A673 (cell line): ENCODE data around the gene NEK9. TPM values are rescaled to one million over a fixed set of nuclear protein-coding genes. Genes with fewer than 3 reads are reported as not detected.

ENCODE experiments used
- Bru-seq: library from RNA; stranded (reverse); fragments of 400-500 nt; gene quantifications from one replicate; lab custom pipeline; 2021; lab: Mats Ljungman, UMichigan
- BruChase-seq, 2 experiments: library from RNA; stranded (reverse); fragments of 400-500 nt; gene quantifications; one replicate each; lab custom pipeline; 2021; lab: Mats Ljungman, UMichigan
- BruUV-seq: library from RNA; stranded (reverse); fragments of 400-500 nt; replicated peaks from 2 replicates; lab custom pipeline; 2021; lab: Mats Ljungman, UMichigan
- CTCF ChIA-PET: fragments of 300-600 bp; sonication (Branson Sonifier 250); formaldehyde crosslinking; loops from one replicate; lab custom pipeline; 2022; ENCODE audit warnings: antibody characterized with exemption; lab: Charles Lee
- POLR2A ChIA-PET: fragments of 300-600 bp; sonication (Branson Sonifier 250); formaldehyde crosslinking; loops from one replicate; lab custom pipeline; 2022; ENCODE audit warnings: antibody characterized with exemption; ENCODE audit not compliant: low non-redundant PET; lab: Charles Lee
- DNase-seq: peaks from one replicate; pipeline ENCODE4 v3.0.0-alpha.2; 2015; ENCODE audit warnings: low spot score
- H3K27ac ChIP-seq: fragments of 200-600 bp; sonication (generic); 2 replicates; pipeline ENCODE4 v1.5.1; 2016; ENCODE audit warnings: mixed run types, low read depth, mild to moderate bottlenecking, mixed read lengths, antibody characterized with exemption, low read length; ENCODE audit not compliant: poor library complexity, severe bottlenecking
- H3K27me3 ChIP-seq: fragments of 200-600 bp; sonication (generic); replicated peaks from 2 replicates; pipeline ENCODE4 v1.6.1; 2017; ENCODE audit warnings: mixed run types, low read depth, mild to moderate bottlenecking, mixed read lengths, antibody characterized with exemption, low read length; ENCODE audit not compliant: insufficient read depth, poor library complexity
- H3K36me3 ChIP-seq: fragments of 200-600 bp; sonication (generic); 2 replicates; pipeline ENCODE4 v1.6.1; 2016; ENCODE audit warnings: mixed run types, mild to moderate bottlenecking, mixed read lengths, antibody characterized with exemption, low read length; ENCODE audit not compliant: insufficient read depth, poor library complexity, severe bottlenecking
- H3K4me1 ChIP-seq: fragments of 200-600 bp; sonication (generic); 2 replicates; pipeline ENCODE4 v1.6.1; 2017; ENCODE audit warnings: mixed run types, mild to moderate bottlenecking, mixed read lengths, antibody characterized with exemption, low read length; ENCODE audit not compliant: insufficient read depth, poor library complexity, severe bottlenecking
- H3K4me3 ChIP-seq: fragments of 200-600 bp; sonication (generic); 2 replicates; pipeline ENCODE4 v1.5.1; 2016; ENCODE audit warnings: low read depth, mixed run types, mild to moderate bottlenecking, mixed read lengths, low read length; ENCODE audit not compliant: poor library complexity, severe bottlenecking
- H3K9me3 ChIP-seq: fragments of 200-600 bp; sonication (generic); 2 replicates; pipeline ENCODE4 v1.6.1; 2016; ENCODE audit warnings: mixed run types, low read depth, mild to moderate bottlenecking, mixed read lengths, antibody characterized with exemption, low read length; ENCODE audit not compliant: poor library complexity, severe bottlenecking
- EZH2 ChIP-seq: fragments of 200-600 bp; sonication (generic); IDR thresholded peaks from 2 replicates; pipeline ENCODE4 v1.6.1; 2017; ENCODE audit warnings: borderline replicate concordance, low read depth, mild to moderate bottlenecking, mixed read lengths, antibody characterized with exemption, low read length; ENCODE audit not compliant: poor library complexity, severe bottlenecking
- intact Hi-C: fragments of 100-400 bp; cut with micrococcal nuclease; formaldehyde crosslinking; loops from one replicate; pipeline ENCODE4 v1.10.0; 2022; ENCODE audit not compliant: unreplicated experiment
- long read RNA-seq: library from polyadenylated mRNA; stranded (forward); transcript quantifications from one replicate; pipeline ENCODE4 v2.0.0, GENCODE V29; 2022
- total RNA-seq: library from RNA; stranded (reverse); gene quantifications from 2 replicates; pipeline ENCODE4 v1.2.3, GENCODE V29; 2021
- TF ChIP-seq, protein P1 (sequence below): fragments of 300-800, 200-600 bp; sonication (generic); conservative IDR thresholded peaks from 2 replicates; pipeline ENCODE4 v1.5.1; 2017; ENCODE audit warnings: low read depth, mild to moderate bottlenecking, antibody characterized with exemption, low read length, moderate library complexity, mixed read lengths

Gene NEK9
- 75.8 and 76.1 TPM in 2 replicates for total RNA-seq
- Bru-seq, nascent RNA: percentile 81 among the genes with signal in this experiment
- BruChase-seq, experiment 1, labeled RNA remaining after a 2-hour chase: percentile 79 among the genes with signal in this experiment
- percentile 86 among the genes with signal in this experiment for BruChase-seq, experiment 2, labeled RNA remaining after a 6-hour chase
- long read RNA-seq, full-length matches to known transcripts: 7 of 49 reads
- long read RNA-seq, partial matches to known transcripts: 6 of 49 reads
- long read RNA-seq, other reads (novel, unspliced or antisense): 36 of 49 reads

DNA sequence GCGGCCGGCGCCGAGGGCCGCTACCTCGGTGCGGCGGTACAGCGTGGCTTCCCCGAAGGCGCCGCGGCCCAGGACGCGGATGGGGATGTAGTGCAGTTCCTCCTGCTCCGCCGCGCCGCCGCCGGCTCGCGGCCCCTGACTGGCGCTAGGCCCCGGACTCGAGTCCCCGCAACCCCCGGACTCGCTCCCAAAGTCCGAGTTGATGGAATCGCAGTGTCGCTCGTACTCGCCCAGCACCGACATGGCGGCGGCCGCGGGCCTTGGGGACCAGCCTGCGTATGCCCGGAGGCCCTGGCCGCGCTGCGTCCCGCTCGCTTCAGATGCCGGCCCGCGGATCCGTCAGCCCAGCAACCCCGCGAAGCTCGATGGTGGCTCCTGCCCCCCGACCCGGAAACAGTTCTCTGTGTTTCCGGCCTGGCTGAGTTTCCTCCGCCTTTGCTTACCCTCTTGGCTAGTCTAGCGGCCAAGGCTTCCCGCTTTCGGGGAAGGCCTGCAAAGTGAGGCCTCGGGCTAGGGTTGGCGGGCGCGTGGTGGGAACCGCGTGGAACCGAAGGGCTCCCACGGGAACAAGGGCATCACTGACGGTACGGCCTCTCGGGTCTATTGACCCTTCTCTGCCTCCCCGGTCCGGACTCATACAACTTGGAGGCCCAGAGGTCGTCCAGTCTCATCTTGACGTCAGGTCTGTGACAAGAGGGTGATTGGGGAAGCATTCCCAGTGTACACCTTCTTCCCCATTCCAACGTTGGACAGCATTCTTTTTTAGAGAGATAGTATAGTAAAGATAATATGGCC is at the start of gene NEK9:
Gene NEK9, minus strand, starts transcription at position 370 of the 795 bp plus-strand sequence. Its CDS starts 127 bp downstream, at position 243.
- Histone ChIP-seq H3K27ac (peak within 1 kb of the TSS; percentile 83), H3K4me3 (peak within 1 kb of the TSS; percentile 69), H3K36me3 (peaks cover 4% of the 10 kb centered on the region), H3K4me1 (peaks cover 20% of the 10 kb centered on the region), H3K9me3 (no peaks in the 10 kb centered on the region), H3K27me3 (no peaks in the 10 kb centered on the region)
- TF ChIP-seq, protein P1, sequence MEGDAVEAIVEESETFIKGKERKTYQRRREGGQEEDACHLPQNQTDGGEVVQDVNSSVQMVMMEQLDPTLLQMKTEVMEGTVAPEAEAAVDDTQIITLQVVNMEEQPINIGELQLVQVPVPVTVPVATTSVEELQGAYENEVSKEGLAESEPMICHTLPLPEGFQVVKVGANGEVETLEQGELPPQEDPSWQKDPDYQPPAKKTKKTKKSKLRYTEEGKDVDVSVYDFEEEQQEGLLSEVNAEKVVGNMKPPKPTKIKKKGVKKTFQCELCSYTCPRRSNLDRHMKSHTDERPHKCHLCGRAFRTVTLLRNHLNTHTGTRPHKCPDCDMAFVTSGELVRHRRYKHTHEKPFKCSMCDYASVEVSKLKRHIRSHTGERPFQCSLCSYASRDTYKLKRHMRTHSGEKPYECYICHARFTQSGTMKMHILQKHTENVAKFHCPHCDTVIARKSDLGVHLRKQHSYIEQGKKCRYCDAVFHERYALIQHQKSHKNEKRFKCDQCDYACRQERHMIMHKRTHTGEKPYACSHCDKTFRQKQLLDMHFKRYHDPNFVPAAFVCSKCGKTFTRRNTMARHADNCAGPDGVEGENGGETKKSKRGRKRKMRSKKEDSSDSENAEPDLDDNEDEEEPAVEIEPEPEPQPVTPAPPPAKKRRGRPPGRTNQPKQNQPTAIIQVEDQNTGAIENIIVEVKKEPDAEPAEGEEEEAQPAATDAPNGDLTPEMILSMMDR: no peak
- TF ChIP-seq EZH2: no peak
- DNase-seq: peak; percentile 93
- ChIA-PET POLR2A (interaction anchor here (0.7 to 1.2 kb wide), 2 partner anchors 168 to 184 kb away, joined by 3 read pairs; no protein-coding TSS in a partner anchor), CTCF (interaction anchor here (0.8 kb wide), 1 partner anchor 169 kb away, joined by 6 read pairs; no protein-coding TSS in a partner anchor)
- BruUV-seq: no TSS peak
- intact Hi-C loops: loop anchor here (10.0 kb wide), 1 partner anchor 438 kb away; no protein-coding TSS in a partner anchor

DNA sequence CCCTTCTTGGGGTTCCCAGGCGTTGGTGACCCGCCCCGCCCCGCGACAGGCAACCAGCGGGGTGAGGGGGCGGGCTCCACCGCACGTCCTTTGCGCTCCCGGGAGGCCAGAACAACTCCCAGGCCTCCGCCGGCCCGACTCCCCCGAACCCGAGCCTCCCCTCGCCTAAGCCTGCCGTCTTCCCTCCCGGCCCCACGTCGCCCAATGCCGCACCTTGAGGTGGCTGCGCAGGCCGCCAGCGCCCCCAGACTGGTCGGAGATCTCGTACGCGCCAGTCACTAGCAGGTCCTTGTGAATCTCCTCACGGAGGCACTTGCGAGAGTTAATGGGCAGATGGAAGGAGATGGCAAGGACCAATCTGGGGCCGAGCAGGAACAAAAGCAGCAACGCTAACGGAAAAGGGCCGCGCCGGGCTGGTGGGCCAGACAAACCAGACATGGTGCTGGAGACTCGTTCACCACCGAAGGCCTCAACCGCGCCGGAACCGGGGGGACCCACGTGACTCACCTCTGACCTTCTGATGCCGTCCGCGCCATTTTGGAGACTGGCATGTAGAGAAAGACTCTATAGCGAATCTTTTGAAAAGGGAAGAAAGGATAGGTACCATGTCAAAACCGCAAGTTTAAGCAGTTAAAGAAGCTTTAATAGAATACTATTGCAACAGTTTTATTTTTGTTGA is 49.4 kb upstream of the NEK9 start, which contains the start of gene TMED10:
Gene TMED10, minus strand, starts transcription at position 471 of the 679 bp plus-strand sequence. Its CDS starts 33 bp downstream, at position 438.
- POLR2A ChIA-PET: no interaction called here
- intact Hi-C loops: no loop called here
- Histone ChIP-seq H3K4me3 (peak within 1 kb of the TSS; percentile 72), H3K27ac (peak within 1 kb of the TSS; percentile 97), H3K36me3 (no peaks in the 10 kb centered on the region), H3K27me3 (no peaks in the 10 kb centered on the region), H3K4me1 (peaks cover 9% of the 10 kb centered on the region), H3K9me3 (no peaks in the 10 kb centered on the region)
- BruUV-seq: TSS peak; percentile 60
- peak; percentile 94 for DNase-seq
- CTCF ChIA-PET: no interaction called here
- no peak for TF ChIP-seq EZH2

DNA sequence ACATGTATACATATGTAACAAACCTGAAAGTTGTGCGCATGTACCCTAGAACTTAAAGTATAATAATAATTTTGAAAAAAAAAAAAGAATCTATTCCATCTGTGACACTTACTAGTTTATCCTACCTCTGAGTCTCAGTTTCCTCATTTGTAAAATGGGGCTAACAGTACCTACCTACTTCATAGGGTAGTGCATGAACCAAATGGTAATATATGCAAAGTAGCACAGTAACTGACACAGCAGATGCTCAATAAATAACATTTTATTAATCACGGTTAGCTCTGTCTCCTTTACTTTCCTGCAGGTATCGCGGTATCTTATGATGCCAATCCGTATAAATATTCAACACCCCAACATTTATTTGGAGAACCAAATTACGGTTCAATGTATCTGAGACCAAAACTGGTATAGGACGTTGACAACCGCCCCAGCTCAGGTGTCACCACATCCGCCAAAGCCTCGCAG is 48.9 kb upstream of the NEK9 start:
- intact Hi-C loops: no loop called here
- Histone ChIP-seq H3K4me1 (peaks cover 9% of the 10 kb centered on the region), H3K27me3 (no peaks in the 10 kb centered on the region), H3K4me3 (peak overlapping the region; percentile 72), H3K27ac (peak overlapping the region; percentile 97), H3K36me3 (no peaks in the 10 kb centered on the region), H3K9me3 (no peaks in the 10 kb centered on the region)
- no peak for TF ChIP-seq EZH2
- TF ChIP-seq, protein P1: no peak
- no TSS peak for BruUV-seq
- DNase-seq: peak; percentile 55
- ChIA-PET POLR2A (no interaction called here), CTCF (no interaction called here)
